IPS DF 19.7 (cell line): ENCODE results near the gene EBF3.

Experiments used
- DNase-seq: peaks from one replicate; pipeline ENCODE4 v3.0.0-alpha.2; 2013; ENCODE audit warnings: low read depth, low spot score

The EBF3 gene

GRCh38 chr10:129892548-129893052, 71.5 kb downstream of the EBF3 start:
- DNase-seq: no peak

- DNase-seq: no peak
These were observed 72.3 kb downstream of the EBF3 start for GRCh38 chr10:129891806-129892205.

GRCh38 chr10:129890170-129890569, 73.9 kb downstream of the EBF3 start:
- DNase-seq: no peak

GRCh38 chr10:129888784-129889616, 75.1 kb downstream of the EBF3 start:
- no peak for DNase-seq

GRCh38 chr10:129887986-129888783, 75.9 kb downstream of the EBF3 start:
- DNase-seq: no peak

- DNase-seq: no peak
These were observed 76.6 kb downstream of the EBF3 start for GRCh38 chr10:129887381-129887905.

GRCh38 chr10:129886263-129886662, 77.8 kb downstream of the EBF3 start:
- DNase-seq: no peak

- no peak for DNase-seq
These were observed 78.5 kb downstream of the EBF3 start for GRCh38 chr10:129885526-129885925.

GRCh38 chr10:129884398-129885078, 79.5 kb downstream of the EBF3 start:
- no peak for DNase-seq

GRCh38 chr10:129883626-129884397, 80.3 kb downstream of the EBF3 start:
- no peak for DNase-seq

GRCh38 chr10:129883029-129883428, 81.0 kb downstream of the EBF3 start:
- no peak for DNase-seq

- no peak for DNase-seq
These were observed 81.6 kb downstream of the EBF3 start for GRCh38 chr10:129882291-129883010.

GRCh38 chr10:129881641-129882040, 82.4 kb downstream of the EBF3 start:
- no peak for DNase-seq

GRCh38 chr10:129880191-129880870, 83.7 kb downstream of the EBF3 start:
- no peak for DNase-seq

GRCh38 chr10:129879655-129880054, 84.4 kb downstream of the EBF3 start:
- DNase-seq: no peak

GRCh38 chr10:129878835-129879234, 85.2 kb downstream of the EBF3 start:
- no peak for DNase-seq

GRCh38 chr10:129877773-129878371, 86.2 kb downstream of the EBF3 start:
- DNase-seq: no peak

- DNase-seq: no peak
These were observed 87.2 kb downstream of the EBF3 start for GRCh38 chr10:129876838-129877237.

- DNase-seq: no peak
These were observed 87.9 kb downstream of the EBF3 start for GRCh38 chr10:129875993-129876726.
